KOPT-K1 (cell line): ENCODE data around the gene GNG2.

Source experiments
- H3K27ac ChIP-seq: fragments of 200-600 bp; sonication (generic); 2 replicates; pipeline ENCODE4 v1.5.1; 2016; ENCODE audit warnings: antibody characterized with exemption, mild to moderate bottlenecking, low read depth, low read length; ENCODE audit not compliant: poor library complexity, severe bottlenecking
- H3K36me3 ChIP-seq: fragments of 200-600 bp; sonication (generic); 2 replicates; pipeline ENCODE4 v1.5.1; 2017; ENCODE audit warnings: antibody characterized with exemption, mild to moderate bottlenecking, low read length, moderate library complexity; ENCODE audit not compliant: insufficient read depth
- H3K9me3 ChIP-seq: fragments of 200-600 bp; sonication (generic); 2 replicates; pipeline ENCODE4 v1.5.1; 2017; ENCODE audit warnings: antibody characterized with exemption, low read length, mild to moderate bottlenecking; ENCODE audit not compliant: insufficient read depth, poor library complexity, severe bottlenecking

GNG2 gene

GRCh38 chr14:51860164-51860824 is at the start of gene GNG2:
Gene GNG2 (plus strand): TSS chr14:51860612. CDS start chr14:51950679, 90,067 bp downstream.
- no peaks in the 10 kb centered on the region for H3K9me3 ChIP-seq
- peak within 1 kb of the TSS; percentile 97 for H3K27ac ChIP-seq
- no peaks in the 10 kb centered on the region for H3K36me3 ChIP-seq

GRCh38 chr14:51811706-51812105 is 48.7 kb upstream of the GNG2 start:
- H3K27ac ChIP-seq = no peak overlapping the region
- H3K9me3 ChIP-seq = peaks cover 8% of the 10 kb centered on the region
- no peaks in the 10 kb centered on the region for H3K36me3 ChIP-seq

- Histone ChIP-seq H3K27ac (no peak overlapping the region), H3K9me3 (no peaks in the 10 kb centered on the region), H3K36me3 (no peaks in the 10 kb centered on the region)
Measured at GRCh38 chr14:51816031-51816430, 44.4 kb upstream of the GNG2 start.

GRCh38 chr14:51817326-51817725 is 43.1 kb upstream of the GNG2 start:
- no peaks in the 10 kb centered on the region for H3K36me3 ChIP-seq
- no peaks in the 10 kb centered on the region for H3K9me3 ChIP-seq
- H3K27ac ChIP-seq = no peak overlapping the region

- Histone ChIP-seq H3K36me3 (no peaks in the 10 kb centered on the region), H3K9me3 (no peaks in the 10 kb centered on the region), H3K27ac (no peak overlapping the region)
Measured at GRCh38 chr14:51818748-51819380, 41.5 kb upstream of the GNG2 start.

GRCh38 chr14:51821822-51822221 is 38.6 kb upstream of the GNG2 start:
- H3K27ac ChIP-seq = no peak overlapping the region

GRCh38 chr14:51822499-51822898 is 37.9 kb upstream of the GNG2 start:
- H3K9me3 ChIP-seq = no peaks in the 10 kb centered on the region
- H3K36me3 ChIP-seq = no peaks in the 10 kb centered on the region
- no peak overlapping the region for H3K27ac ChIP-seq

More at GRCh38 chr14:51821822-51822221, 38.6 kb upstream of the GNG2 start:
- Histone ChIP-seq H3K9me3 (no peaks in the 10 kb centered on the region), H3K36me3 (no peaks in the 10 kb centered on the region)

GRCh38 chr14:51823706-51824105 is 36.7 kb upstream of the GNG2 start:
- H3K36me3 ChIP-seq = no peaks in the 10 kb centered on the region
- H3K27ac ChIP-seq = no peak overlapping the region
- no peaks in the 10 kb centered on the region for H3K9me3 ChIP-seq

- Histone ChIP-seq H3K27ac (no peak overlapping the region), H3K9me3 (no peaks in the 10 kb centered on the region), H3K36me3 (no peaks in the 10 kb centered on the region)
Measured at GRCh38 chr14:51824191-51824590, 36.2 kb upstream of the GNG2 start.

GRCh38 chr14:51825926-51826325 is 34.5 kb upstream of the GNG2 start:
- no peaks in the 10 kb centered on the region for H3K9me3 ChIP-seq
- H3K36me3 ChIP-seq = no peaks in the 10 kb centered on the region
- H3K27ac ChIP-seq = no peak overlapping the region

GRCh38 chr14:51828017-51828797 is 32.2 kb upstream of the GNG2 start:
- no peaks in the 10 kb centered on the region for H3K36me3 ChIP-seq
- H3K9me3 ChIP-seq = peaks cover 7% of the 10 kb centered on the region
- H3K27ac ChIP-seq = no peak overlapping the region

GRCh38 chr14:51834240-51834639 is 26.2 kb upstream of the GNG2 start:
- no peaks in the 10 kb centered on the region for H3K36me3 ChIP-seq

GRCh38 chr14:51836417-51836816 is 24.0 kb upstream of the GNG2 start:
- H3K9me3 ChIP-seq = peaks cover 7% of the 10 kb centered on the region
- H3K27ac ChIP-seq = no peak overlapping the region
- H3K36me3 ChIP-seq = no peaks in the 10 kb centered on the region

More at GRCh38 chr14:51834240-51834639, 26.2 kb upstream of the GNG2 start:
- H3K27ac ChIP-seq = no peak overlapping the region
- peaks cover 7% of the 10 kb centered on the region for H3K9me3 ChIP-seq

GRCh38 chr14:51844081-51844881 is 16.1 kb upstream of the GNG2 start:
- Histone ChIP-seq H3K27ac (no peak overlapping the region), H3K9me3 (no peaks in the 10 kb centered on the region), H3K36me3 (no peaks in the 10 kb centered on the region)

GRCh38 chr14:51845811-51846210 is 14.6 kb upstream of the GNG2 start:
- Histone ChIP-seq H3K27ac (peak overlapping the region; percentile 94), H3K36me3 (no peaks in the 10 kb centered on the region), H3K9me3 (peaks cover 9% of the 10 kb centered on the region)
